HPDE6-E6E7 (cell line): Measurements from ENCODE around the gene CDKN2B-AS1.
"Not testable (repeated sequence)": the region's sequence is repeated elsewhere in the genome, so short reads cannot be mapped to it uniquely, and the experiment has no call there.

ENCODE experiments used
- DNase-seq: peaks from one replicate; pipeline ENCODE4 v3.0.0; 2011; ENCODE audit warnings: missing footprints; ENCODE audit errors: extremely low spot score

The CDKN2B-AS1 gene

DNA sequence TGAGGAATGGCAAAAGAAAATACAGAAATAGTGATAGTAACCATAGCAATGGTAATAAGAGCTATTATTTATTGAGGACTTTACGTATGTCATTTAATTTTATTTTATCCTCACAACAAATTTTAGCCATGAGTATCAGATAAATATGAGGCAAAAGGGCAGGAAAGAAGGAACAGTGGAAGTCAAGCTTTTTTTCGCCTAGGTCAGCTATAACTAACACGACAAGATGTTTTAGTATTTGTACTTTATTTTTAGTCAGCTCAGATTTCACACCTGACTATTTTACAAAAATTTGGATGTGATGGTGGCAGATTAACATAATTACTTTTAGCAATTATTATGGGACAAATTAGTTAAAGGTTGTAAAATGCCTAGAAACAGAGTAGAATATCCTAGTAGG is 49.3 kb downstream of the CDKN2B-AS1 start:
- no peak for DNase-seq

DNA sequence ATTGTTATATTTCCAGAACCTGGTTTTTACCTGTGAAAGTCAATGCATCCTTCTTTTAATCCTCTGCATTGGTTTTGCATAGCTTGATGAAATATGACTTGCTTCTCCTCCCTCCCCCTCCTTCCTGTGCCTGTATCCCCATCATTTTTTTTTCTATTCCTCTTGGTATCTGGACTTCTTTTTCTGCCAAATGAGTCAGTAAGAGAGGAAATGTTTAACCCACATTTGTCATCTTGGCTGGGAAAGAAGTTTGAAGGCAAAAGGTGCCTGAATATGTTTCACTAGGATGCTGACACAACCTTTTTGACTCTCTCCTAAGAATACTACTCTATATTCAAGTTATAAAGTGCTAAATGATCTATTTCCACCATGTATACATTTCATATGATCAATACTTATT is 50.0 kb downstream of the CDKN2B-AS1 start:
- DNase-seq: no peak

DNA sequence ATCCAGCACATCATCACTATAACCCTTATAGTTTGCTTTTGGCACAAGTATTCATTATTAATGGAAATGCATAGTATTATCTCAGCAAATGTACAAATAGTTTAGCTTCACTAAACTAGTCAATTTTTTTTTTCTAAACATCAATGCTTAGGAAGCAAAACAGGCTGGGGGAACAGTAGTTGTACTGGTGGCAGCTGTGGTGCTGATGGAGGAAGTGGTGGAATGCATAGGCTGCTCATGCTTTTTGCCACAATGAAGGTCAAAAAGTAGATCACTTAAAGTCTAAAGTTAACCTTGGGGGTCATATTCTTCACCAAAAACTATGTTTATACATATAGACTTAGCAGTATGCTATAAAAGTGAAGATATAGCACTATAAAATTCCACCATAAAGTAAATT is 50.8 kb downstream of the CDKN2B-AS1 start:
- no peak for DNase-seq

DNA sequence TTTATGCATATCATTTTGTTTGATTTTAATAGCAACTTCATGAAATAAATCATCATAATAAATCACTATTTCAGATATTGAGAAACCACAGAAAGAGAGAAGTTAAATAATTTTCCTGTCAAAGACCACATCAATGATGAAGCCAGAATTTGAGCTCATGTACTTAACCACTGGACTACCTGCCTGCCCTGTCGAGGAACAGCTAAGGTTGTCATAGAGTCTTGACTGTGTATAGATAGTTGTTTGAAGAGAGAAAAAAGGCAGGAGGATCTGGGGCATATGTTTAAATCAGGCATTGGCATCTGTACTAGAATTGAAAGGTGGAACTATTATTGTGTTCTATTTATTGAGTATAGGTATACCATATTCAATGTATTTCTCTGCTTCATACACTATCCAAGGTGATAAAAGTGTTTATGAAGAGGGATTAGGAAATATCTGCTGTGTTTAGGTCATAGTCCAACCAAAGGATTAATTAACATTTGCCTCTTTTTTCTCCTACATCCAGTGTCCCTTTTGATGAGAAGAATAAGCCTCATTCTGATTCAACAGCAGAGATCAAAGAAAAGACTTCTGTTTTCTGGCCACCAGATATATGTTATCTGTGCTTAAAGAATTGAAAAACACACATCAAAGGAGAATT is 51.8 kb downstream of the CDKN2B-AS1 start:
- DNase-seq: no peak

DNA sequence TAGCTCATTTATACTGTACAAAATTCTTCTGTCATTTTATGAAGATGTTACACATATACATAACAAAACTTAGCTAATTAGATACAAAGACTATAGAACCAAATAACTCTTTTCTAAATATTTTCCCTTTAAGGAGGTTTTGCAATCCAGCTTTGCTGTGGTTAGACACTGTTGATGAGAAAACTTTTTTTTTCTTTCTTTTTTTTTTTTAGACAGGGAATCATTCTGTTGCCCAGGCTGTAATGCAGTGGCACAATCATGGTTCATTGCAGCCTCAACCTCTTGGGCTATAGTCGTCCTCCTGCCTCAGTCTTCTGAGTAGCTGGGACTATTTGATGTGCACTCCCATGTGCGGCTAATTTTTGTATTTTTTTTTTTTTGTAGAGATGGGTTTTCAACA is 53.0 kb downstream of the CDKN2B-AS1 start:
- no peak for DNase-seq

DNA sequence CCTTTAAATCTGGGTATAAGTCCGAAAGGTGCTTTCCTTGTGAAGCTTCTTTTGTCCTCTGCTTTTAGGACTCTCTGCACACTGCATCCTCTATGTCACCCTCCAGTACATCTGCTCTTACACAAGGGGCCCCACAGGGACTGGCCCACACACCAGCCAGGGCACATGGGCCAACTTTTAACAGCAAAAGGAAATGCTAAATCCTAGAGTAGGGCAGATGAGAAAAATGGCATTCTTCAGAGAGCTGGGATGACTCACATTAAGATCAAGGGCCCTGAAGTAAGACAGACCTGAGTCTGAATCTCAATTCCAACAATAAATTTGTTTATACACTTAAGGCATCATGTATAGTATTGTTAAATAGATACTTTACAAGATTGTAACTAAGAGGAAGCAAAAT is 54.8 kb downstream of the CDKN2B-AS1 start:
- DNase-seq: no peak

DNA sequence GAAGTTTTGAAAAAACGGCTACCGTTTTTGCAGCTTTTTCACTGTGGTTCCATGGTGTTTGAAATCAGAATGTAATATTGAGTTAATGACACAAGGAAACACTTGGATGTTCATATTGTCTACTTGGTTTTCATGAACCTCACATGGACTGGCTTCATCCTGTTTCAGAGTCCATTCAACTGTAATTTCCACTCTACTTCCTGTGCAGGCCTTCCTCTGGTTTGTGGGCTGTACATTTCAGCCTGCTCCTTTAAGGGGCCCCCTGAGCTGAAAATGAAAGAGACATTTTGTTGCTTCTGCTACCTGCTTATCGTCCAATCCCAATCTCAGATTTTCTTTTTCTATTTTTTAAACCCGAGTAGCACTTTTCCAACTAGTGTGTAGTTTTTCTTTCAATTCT is 56.3 kb downstream of the CDKN2B-AS1 start:
- DNase-seq: no peak

DNA sequence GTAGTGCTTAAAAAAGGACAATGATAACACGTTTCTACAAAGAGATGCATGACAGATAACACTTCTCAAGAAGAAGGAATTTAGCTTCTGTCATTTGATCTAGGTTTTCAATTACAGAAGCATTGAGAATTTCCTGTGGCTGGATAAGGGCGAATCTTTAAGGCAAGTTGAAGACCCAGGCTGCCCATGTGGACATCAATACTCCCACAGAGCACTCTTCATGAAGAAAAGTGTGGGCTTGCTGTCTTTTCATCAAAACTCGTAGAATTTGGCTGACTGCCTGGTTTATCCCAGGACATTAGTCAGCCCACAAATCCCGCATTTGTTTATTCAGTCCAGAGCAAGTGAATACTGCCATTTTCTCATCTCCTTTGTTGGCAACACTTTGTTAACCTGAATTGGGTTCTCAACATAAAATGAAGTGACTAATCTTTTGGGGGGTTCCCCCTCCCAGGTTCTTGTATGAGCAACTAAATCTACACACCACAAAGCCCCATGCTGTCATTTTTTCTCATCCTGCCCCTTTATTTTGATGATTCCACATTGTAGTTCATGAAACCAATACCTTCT is 57.9 kb downstream of the CDKN2B-AS1 start:
- DNase-seq: peak; percentile 75

DNA sequence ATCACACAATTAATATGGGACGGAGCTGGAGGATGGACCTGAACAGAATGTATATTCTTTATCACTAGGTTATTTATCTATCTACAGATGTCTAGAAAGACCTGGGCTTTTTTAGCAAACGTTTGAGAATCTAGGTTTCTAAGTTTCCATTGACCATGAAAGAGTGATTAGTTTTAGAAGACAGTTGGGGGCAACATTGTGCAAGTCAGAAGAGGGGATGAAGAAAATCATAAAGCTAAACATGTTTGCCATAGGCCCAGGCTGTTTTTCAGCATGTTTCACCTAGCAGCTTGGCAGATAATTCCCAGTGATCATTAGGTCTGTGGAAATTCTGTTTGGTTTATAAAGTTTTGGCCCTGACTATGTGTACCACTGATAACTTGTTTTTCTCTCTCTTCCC is 58.6 kb downstream of the CDKN2B-AS1 start:
- DNase-seq: no peak

DNA sequence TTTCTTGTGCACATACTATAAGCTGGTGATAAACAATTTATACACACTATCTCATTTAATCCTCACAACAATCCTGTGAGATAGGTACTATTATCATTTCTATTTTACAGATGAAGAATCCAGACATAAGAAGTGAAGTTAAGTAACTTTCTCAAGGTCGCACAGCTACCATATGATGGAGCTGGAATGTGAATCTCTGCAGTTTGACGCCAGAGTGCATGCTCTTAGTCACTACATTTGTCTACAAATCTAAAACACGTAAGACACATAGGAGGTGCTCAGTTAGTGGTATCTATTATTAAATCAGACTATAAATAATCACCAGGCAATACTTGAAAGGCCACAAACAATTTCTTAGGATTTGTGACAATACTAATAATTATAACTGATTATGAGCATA is 59.5 kb downstream of the CDKN2B-AS1 start:
- no peak for DNase-seq

DNA sequence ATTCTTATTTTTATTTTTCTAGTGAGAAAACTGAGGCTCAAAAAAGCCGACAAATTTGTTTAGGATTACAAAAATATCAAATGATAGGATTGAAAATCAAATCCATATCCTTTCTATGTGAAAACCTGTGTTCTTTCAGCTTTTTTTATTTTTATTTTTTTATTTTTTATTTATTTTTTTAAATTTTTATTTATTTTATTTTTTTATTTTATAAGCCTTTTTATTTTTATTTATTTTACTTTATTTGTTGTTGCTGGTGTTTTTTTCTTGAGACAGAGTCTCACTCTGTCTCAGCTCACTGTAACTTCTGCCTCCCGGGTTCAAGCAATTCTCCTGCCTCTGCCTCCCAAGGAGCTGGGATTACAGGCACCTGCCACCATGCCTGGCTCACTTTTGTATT is 59.9 kb downstream of the CDKN2B-AS1 start:
- no peak for DNase-seq

DNA sequence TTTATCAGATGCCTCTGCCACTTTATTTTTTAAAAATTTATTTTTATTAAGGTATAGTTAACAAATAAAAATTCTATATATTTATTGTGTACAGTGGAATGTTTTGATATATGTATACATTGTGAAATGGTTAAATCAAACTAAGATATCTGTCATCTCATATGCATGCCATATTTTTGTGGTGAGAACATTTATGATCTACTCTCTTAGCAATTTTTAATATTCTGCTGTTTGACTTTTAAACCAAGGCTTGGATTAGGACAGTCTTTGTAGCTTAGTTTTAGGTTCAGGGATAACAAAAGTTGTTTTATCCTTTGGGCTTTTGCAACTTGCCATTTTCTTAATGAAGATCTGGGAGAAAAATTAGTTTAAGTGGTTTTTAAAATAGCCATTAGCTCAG is 60.5 kb downstream of the CDKN2B-AS1 start:
- DNase-seq: no peak

DNA sequence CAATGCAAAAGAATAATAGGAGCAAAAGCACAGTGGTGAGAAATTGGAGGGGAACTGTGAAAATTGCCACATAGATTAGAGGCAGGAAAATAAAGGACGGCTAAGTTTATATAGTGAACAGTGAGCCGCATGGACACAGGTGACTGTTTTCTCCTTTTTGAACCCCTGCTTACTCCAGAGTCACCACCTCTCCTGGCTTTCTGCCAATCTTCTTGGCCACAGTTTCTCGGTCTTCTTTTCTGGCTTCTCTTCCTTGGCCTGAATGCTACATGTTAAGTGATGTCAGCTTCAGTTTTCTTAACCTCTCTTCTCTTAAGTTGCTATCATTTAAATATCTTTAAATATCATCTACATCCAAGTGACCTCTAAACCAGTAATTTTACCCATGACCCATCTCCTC is 61.8 kb downstream of the CDKN2B-AS1 start:
- DNase-seq: no peak

DNA sequence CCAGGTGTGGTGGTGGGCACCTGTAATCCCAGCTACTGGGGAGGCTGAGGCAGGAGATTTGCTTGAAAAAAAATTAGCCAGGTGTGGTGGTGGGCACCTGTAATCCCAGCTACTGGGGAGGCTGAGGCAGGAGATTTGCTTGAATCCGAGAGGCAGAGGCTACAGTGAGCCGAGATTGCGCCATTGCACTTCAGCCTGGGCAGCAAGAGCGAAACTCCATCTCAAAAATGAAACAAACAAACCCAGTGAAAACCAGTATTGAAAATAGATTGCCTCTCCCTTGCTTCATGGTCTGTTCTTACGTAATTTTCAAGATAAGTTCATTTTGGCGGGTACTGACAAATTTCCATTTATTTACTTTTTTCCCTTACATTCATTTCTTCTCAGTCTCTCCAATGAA is 63.4 kb downstream of the CDKN2B-AS1 start:
- DNase-seq: not testable (repeated sequence)

DNA sequence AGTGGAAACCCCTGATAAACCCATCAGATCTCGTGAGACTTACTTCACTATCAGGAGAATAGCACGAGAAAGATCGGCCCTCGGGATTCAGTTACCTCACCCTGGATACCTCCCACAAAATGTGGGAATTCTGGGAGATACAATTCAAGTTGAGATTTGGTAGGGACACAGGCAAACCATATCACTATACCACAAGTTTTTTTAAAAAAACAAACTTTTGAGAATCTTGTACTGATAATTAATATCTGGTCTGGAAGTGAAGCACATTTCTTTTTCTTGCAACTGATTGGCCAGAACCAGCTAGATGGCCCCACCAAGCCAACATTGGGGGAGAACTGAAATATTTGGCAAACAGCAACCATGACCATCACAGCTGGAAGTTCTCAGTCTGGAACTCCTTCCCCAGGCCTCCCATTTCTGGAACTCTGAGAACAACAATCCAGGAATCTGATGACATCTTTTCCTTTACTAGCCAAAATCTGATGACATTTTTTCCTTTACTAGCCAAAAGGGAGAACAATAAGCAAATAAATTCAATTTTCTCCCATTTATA is 66.3 kb downstream of the CDKN2B-AS1 start:
- DNase-seq: no peak

DNA sequence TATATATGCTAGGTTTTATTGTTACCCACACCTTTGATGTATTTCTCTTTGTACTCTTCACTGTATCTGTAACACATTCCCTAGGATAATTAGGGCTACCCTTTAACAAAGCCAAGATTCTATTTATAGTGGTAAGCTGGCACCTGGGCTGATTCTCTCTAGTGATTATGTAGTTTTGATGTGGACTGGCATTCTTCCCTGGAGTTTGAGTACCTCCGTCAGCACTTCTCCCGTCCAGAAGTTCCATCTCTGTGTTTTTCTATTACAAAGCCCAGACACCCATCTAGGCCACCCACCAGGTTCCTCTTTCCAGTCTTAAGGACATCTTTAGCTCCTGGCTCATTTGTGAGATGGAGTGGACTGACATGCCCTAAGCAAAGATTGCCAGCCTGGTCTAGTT is 70.4 kb downstream of the CDKN2B-AS1 start:
- no peak for DNase-seq

DNA sequence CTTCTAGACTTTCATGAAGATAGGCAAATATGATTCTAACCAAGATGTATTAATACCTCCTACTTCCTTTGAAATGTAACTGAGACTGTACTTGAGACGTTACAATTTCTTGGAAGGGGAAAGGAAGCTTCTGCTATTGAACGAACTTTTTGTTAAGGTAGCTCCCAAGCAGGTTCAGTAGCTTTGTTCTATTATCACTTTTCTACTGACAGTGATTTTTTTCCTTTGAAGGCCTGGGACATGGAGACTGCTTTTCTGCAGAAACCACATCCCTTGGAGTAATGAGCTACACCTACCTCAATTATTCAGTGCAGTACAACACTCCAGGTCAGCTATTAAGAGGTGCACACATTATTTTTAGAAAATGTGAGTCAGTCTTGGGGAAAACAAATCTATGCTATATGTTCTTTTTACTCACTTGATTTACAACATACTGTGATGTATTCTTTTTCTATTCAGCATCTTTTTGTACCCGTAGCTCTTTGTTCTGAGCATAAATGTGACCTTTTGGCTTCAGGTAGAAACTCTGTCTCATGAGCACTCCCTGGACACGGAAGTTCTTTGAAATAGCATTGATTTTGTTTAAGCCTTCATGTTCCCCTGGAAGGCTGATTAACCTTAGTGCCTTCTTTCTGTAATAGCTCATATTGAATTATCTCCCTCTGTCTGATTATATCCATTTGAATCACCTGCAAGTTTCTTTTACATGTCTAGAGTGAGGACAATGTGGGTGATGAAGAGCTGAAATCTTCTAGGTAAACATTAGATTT is 71.0 kb downstream of the CDKN2B-AS1 start:
- no peak for DNase-seq

DNA sequence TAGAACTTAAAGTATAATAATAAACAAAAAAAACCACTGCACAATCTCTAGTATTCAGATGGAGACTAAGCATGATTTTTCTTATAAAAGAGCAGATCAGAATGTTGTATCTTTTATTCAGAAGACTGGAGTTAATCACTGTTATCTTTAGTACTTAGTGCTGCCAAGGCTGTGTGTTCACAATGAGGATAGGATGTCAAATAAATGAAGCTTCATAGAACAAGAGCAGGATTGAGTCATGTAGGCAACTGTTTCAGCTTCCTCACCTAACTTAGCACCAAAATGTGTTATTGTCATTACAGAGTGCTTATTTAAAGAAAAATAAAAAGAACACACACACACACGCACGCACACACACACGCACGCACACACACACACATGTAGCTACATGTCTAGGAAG is 72.6 kb downstream of the CDKN2B-AS1 start:
- DNase-seq: no peak

DNA sequence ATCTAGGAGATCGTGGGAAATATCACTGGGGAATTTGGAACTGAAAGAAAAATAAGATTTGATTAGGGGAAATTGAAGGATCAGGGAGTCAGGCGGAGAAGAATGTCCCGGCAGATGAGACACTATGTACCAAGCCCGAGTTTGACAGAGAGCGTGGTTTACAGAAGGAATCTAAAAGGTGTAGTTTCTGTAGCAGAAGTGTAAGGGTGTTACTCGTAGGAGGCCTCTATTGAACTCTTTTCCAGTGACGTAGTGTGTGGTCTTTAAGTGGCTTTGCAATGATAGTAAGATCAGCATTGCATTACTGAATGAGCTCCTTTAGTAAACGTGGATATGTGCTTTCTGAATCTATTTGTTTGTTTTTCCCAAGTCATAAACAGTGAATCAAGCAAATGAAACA is 73.8 kb downstream of the CDKN2B-AS1 start:
- no peak for DNase-seq

DNA sequence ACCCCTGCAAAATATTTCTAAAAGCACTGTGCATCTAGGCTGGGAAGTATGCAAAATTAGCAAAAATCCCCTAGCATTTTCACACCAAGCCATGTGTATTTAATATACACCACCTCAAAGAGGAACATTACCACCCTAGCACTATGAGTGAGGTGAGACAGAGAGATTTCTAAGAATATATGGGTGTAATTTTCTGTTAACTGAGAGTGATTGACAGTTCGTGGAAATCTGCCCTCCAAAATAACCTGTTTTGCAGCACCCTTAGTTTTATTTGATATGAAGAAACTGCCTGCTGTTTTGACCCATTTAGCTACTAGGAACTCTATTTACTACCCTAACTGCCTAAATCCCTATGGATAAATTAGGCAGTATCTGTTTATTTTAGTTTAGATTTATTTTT is 78.8 kb downstream of the CDKN2B-AS1 start:
- DNase-seq: no peak

DNA sequence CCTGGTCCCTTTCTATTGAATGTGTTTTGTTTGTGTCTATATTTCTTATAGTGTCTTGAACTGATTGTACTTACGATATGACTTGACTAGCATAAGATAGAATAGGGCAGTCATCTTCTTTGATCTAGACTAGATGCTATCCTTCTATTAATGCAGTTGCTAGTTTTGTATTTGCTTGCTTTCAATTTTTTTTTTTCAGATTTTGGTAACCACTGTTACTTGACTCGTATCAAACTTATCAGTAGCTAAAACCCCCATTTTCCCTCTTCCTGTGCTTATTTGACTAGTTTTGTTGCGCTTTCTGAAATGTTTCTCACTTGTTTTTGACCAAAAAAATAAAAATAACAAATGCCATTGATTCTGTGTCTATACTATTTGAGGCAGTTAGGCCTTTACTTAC is 83.5 kb downstream of the CDKN2B-AS1 start:
- DNase-seq: no peak

DNA sequence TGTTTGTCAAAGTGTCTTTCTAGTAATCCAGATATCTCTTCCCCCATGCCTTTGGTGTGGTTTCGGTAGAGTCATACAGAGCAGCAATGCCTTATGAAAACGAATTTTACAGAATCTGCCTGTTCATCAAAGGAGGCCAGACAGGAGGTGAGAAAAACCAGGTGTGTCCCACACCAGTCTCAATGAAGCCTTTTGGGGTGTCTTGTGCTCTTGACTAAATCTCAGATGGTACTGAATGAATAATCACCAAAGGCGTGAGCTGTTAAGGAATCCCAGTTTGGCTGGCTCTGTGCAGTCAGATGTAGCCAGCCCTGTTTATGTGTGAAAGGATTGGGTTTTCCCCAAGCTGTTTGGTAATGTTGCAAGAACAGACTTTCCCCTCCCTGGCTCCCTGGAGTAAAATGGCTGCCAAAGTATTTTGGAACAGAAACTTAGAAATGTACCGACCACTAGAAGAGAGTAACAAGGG is 85.3 kb downstream of the CDKN2B-AS1 start:
- no peak for DNase-seq
